CD8-positive, alpha-beta memory T cell (primary cell): ENCODE measurements around the gene NPBWR2. TPM values are rescaled to one million over a fixed set of nuclear protein-coding genes. Genes with fewer than 3 reads are reported as not detected.

ENCODE experiments used
- CTCF ChIA-PET: fragments of 350-600 bp; sonication (Branson Sonifier 250); formaldehyde crosslinking; loops from one replicate; lab custom pipeline; 2021; ENCODE audit warnings: antibody characterized with exemption; lab: Charles Lee
- POLR2A ChIA-PET: fragments of 350-600 bp; sonication (Branson Sonifier 250); formaldehyde crosslinking; loops from one replicate; lab custom pipeline; 2021; ENCODE audit warnings: antibody characterized with exemption; lab: Charles Lee
- DNase-seq, 5 donors: peaks; one replicate each; pipeline versions ENCODE4 v3.0.0 to v3.0.0-alpha.2; 2020 to 2022; ENCODE audit warnings: mixed read lengths in 1 of 5
- H3K27ac ChIP-seq: one replicate; pipeline ENCODE4 v1.7.0; 2013; ENCODE audit warnings: low read depth, mild to moderate bottlenecking, low read length, moderate library complexity
- H3K27me3 ChIP-seq: 2 replicates; pipeline ENCODE4 v1.7.0; 2013; ENCODE audit warnings: low read length, mild to moderate bottlenecking; ENCODE audit not compliant: insufficient read depth, poor library complexity, severe bottlenecking
- H3K36me3 ChIP-seq: 2 replicates; pipeline ENCODE4 v1.7.0; 2013; ENCODE audit warnings: mild to moderate bottlenecking, low read length, moderate library complexity; ENCODE audit not compliant: insufficient read depth
- H3K4me1 ChIP-seq: 2 replicates; pipeline ENCODE4 v1.7.0; 2013; ENCODE audit warnings: mild to moderate bottlenecking, low read length, moderate library complexity; ENCODE audit not compliant: insufficient read depth
- H3K4me3 ChIP-seq: 2 replicates; pipeline ENCODE4 v1.7.0; 2013; ENCODE audit warnings: mild to moderate bottlenecking, low read length
- H3K9me3 ChIP-seq: 2 replicates; pipeline ENCODE4 v1.7.0; 2013; ENCODE audit warnings: mild to moderate bottlenecking, low read length
- H3K27ac Mint-ChIP-seq, 8 donors: one replicate each; pipeline ENCODE4 v1.8.0; 2020 to 2021; ENCODE audit warnings: mixed read lengths in 8 of 8, mild to moderate bottlenecking in 6 of 8, inconsistent platforms in 3 of 8, moderate library complexity in 3 of 8
- H3K27me3 Mint-ChIP-seq, 2 donors: one replicate each; pipeline ENCODE4 v1.8.0; 2020 to 2021; ENCODE audit warnings: mixed read lengths in 2 of 2, mild to moderate bottlenecking in 1 of 2, moderate library complexity in 1 of 2
- H3K36me3 Mint-ChIP-seq, 3 donors: one replicate each; pipeline ENCODE4 v1.8.0; 2020 to 2021; ENCODE audit warnings: mixed read lengths in 3 of 3, inconsistent platforms in 1 of 3, mild to moderate bottlenecking in 1 of 3
- H3K4me1 Mint-ChIP-seq, 3 donors: one replicate each; pipeline ENCODE4 v1.8.0; 2020 to 2021; ENCODE audit warnings: mixed read lengths in 3 of 3, inconsistent platforms in 1 of 3, mild to moderate bottlenecking in 1 of 3
- H3K4me3 Mint-ChIP-seq, 7 donors: one replicate each; pipeline ENCODE4 v1.8.0; 2020 to 2021; ENCODE audit warnings: mixed read lengths in 7 of 7, mild to moderate bottlenecking in 6 of 7, moderate library complexity in 4 of 7, inconsistent platforms in 2 of 7
- H3K9me3 Mint-ChIP-seq, 5 donors: one replicate each; pipeline ENCODE4 v1.8.0; 2020 to 2022; ENCODE audit warnings: mixed read lengths in 5 of 5, mild to moderate bottlenecking in 3 of 5, moderate library complexity in 2 of 5, inconsistent platforms in 1 of 5
- polyA plus RNA-seq: library from polyadenylated mRNA; unstranded; fragments of 300-500 nt; fragmentation: Illumina TruSeq; gene quantifications from one replicate; pipeline ENCODE4 v1.2.3, GENCODE V29; 2021
- total RNA-seq, 2 experiments: library from RNA; stranded (reverse); gene quantifications; one replicate each; pipeline ENCODE4 v1.2.3, GENCODE V29; 2021

NPBWR2 gene
- total and polyA plus RNA-seq, 3 experiments from 2014 or later = not detected

DNA sequence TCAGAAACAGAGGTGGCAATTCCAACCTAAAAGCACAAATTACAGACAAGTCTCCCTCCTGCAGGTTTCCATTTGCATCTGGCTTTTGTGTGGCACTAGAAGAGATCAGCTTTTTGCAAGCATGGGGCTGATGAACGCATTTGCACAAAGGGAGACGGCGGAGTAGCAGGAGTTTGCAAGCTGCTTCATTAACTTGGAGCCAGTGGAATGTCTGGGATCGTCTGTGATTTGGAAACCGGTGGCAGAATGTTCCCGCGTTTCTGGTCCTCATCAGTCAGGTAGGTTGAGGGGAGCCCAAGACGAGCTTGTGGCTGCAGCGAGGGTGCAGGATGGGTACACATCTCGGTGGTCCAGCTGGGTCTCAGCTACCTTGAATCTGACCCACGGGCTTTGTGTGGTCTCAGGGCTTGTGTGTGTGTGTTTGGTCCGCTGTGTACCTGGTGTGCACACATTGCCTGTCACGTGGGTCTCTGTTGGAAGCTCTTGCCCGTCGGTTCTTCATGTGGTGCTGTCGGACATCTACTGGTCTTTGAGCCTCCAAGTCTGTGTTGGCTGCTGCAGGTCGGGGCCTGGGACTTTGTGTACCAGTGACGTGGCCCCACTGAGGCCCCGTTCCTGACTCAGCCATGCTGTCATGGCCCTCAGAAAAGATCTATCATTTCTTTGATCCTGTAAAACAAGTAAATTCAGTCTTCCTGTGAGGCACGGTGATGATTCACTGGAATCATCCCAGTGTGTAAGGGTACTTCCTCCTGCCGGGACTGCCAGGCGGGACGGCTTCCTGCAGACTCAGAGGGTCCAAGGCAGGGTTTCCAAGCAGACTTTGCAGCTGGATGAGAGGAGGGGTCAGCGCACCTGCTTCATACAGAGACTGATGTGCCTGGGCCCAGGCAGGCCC, 44.5 kb upstream of the NPBWR2 start:
- ChIA-PET POLR2A (no interaction called here), CTCF (no interaction called here)
- H3K4me1 Mint-ChIP-seq = no peaks in the 10 kb centered on the region
- no peaks in the 10 kb centered on the region for H3K27me3 ChIP-seq
- peaks cover 7 to 8% of the 10 kb centered on the region in 2 donors for H3K27me3 Mint-ChIP-seq
- H3K36me3 ChIP-seq = no peaks in the 10 kb centered on the region
- H3K4me1 ChIP-seq = no peaks in the 10 kb centered on the region
- H3K4me3 Mint-ChIP-seq = no peak overlapping the region
- peak overlapping the region in 1 of 8 donors; percentile 38 for H3K27ac Mint-ChIP-seq
- H3K4me3 ChIP-seq = no peak overlapping the region
- no peaks in the 10 kb centered on the region for H3K36me3 Mint-ChIP-seq
- H3K27ac ChIP-seq = no peak overlapping the region
- H3K9me3 ChIP-seq = no peaks in the 10 kb centered on the region
- H3K9me3 Mint-ChIP-seq = no peaks in the 10 kb centered on the region
- no peak for DNase-seq

DNA sequence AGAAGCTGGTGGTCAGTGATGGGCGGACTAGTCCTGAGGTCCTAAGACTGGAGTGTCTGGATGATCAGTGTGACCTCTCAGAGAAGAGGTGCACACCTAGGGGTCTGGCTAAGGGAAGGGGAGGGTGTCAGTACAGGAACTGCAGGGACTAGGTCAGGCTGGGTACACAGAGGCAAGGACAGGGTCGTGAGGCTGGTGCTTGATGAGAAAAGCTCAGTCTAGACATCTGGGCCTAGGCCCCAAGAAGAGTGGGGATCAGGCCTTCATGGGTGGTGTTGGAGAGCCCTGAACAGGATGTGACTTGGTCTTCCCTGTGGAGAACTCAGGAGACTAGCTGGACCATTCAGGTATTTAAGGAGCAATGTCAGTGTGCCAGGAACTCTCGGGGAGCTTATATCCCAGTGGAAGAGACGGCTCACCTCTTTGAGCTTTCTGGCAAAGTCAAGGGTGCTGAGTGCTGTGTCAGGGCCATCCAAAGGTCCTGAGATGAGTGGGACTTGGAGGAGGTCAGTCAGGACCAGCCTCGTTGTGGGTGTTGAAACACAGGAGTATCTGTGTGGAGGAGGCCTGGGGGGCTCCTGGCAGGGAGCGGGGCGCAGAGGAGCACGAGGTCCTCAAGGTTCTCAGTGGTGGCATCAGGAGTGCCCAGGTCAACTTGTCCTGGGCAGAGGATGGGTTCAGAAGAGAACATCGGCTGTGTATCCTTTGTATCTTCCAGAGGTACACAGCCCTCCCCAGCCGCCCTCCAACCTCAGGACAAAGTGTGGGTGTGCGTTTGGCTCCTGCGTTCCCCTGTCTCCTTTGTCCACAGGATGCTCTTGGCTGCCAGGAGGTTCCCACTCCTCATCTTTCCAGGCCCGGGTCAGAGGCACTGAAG, 43.6 kb upstream of the NPBWR2 start:
- no peak for DNase-seq
- POLR2A ChIA-PET = no interaction called here
- H3K27me3 Mint-ChIP-seq = peaks cover 7 to 8% of the 10 kb centered on the region in 2 donors
- no peaks in the 10 kb centered on the region for H3K36me3 ChIP-seq
- H3K4me1 ChIP-seq = no peaks in the 10 kb centered on the region
- H3K9me3 ChIP-seq = no peaks in the 10 kb centered on the region
- no peaks in the 10 kb centered on the region for H3K4me1 Mint-ChIP-seq
- CTCF ChIA-PET = no interaction called here
- no peaks in the 10 kb centered on the region for H3K9me3 Mint-ChIP-seq
- peak overlapping the region in 1 of 8 donors; percentile 39 for H3K27ac Mint-ChIP-seq
- H3K36me3 Mint-ChIP-seq = no peaks in the 10 kb centered on the region
- no peaks in the 10 kb centered on the region for H3K27me3 ChIP-seq
- H3K4me3 ChIP-seq = no peak overlapping the region
- H3K27ac ChIP-seq = no peak overlapping the region
- H3K4me3 Mint-ChIP-seq = no peak overlapping the region

GRCh38 chr20:64149809-64150560, 42.6 kb upstream of the NPBWR2 start:
- peaks cover 0 to 4% (median 3%) of the 10 kb centered on the region in 5 donors for H3K9me3 Mint-ChIP-seq
- DNase-seq = no peak
- no peaks in the 10 kb centered on the region for H3K4me1 ChIP-seq
- H3K27me3 Mint-ChIP-seq = peaks cover 6 to 8% of the 10 kb centered on the region in 2 donors
- POLR2A ChIA-PET = no interaction called here
- H3K36me3 Mint-ChIP-seq = no peaks in the 10 kb centered on the region
- no peak overlapping the region for H3K27ac ChIP-seq
- no peaks in the 10 kb centered on the region for H3K4me1 Mint-ChIP-seq
- H3K4me3 ChIP-seq = no peak overlapping the region
- H3K27me3 ChIP-seq = no peaks in the 10 kb centered on the region
- CTCF ChIA-PET = no interaction called here
- H3K27ac Mint-ChIP-seq = peak overlapping the region in 1 of 8 donors; percentile 51
- H3K9me3 ChIP-seq = no peaks in the 10 kb centered on the region
- H3K4me3 Mint-ChIP-seq = no peak overlapping the region
- no peaks in the 10 kb centered on the region for H3K36me3 ChIP-seq

DNA sequence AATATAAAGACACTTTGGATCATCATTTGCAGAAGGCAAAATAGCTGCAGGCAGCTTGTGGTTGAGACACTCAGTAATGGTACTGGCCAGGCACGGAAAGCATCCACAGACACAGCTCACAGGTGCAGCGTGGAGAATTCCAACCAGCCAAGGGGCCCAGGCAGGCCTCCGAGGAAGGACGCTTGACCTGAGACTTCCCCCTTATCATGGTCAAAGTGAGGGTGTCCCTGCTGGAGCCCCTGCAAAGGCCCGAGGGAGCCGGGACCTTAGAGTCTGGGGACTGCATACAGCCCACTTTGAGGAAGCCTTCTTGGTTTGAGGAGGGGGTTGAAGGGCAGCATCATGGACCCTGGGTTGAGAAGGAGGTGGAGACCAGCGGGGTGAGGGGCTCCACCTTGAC, 41.8 kb upstream of the NPBWR2 start:
- H3K4me1 Mint-ChIP-seq = no peaks in the 10 kb centered on the region
- POLR2A ChIA-PET = no interaction called here

GRCh38 chr20:64148581-64148980, 41.2 kb upstream of the NPBWR2 start:
- no peaks in the 10 kb centered on the region for H3K36me3 ChIP-seq
- H3K9me3 Mint-ChIP-seq = peaks cover 0 to 11% (median 7%) of the 10 kb centered on the region in 5 donors
- H3K36me3 Mint-ChIP-seq = no peaks in the 10 kb centered on the region
- no peak overlapping the region for H3K27ac Mint-ChIP-seq
- ChIA-PET CTCF (no interaction called here), POLR2A (no interaction called here)
- no peak overlapping the region for H3K27ac ChIP-seq
- H3K27me3 Mint-ChIP-seq = peaks cover 6 to 7% of the 10 kb centered on the region in 2 donors
- no peak overlapping the region for H3K4me3 ChIP-seq
- no peaks in the 10 kb centered on the region for H3K9me3 ChIP-seq
- no peak for DNase-seq
- H3K4me3 Mint-ChIP-seq = no peak overlapping the region
- no peaks in the 10 kb centered on the region for H3K4me1 Mint-ChIP-seq
- H3K4me1 ChIP-seq = no peaks in the 10 kb centered on the region
- no peaks in the 10 kb centered on the region for H3K27me3 ChIP-seq

More for the DNA sequence above, 41.8 kb upstream of the NPBWR2 start:
- H3K4me3 Mint-ChIP-seq = no peak overlapping the region
- H3K27ac ChIP-seq = no peak overlapping the region
- no peak overlapping the region for H3K4me3 ChIP-seq
- no peaks in the 10 kb centered on the region for H3K9me3 ChIP-seq
- no peaks in the 10 kb centered on the region for H3K27me3 ChIP-seq
- CTCF ChIA-PET = no interaction called here
- H3K27ac Mint-ChIP-seq = no peak overlapping the region
- DNase-seq = no peak
- no peaks in the 10 kb centered on the region for H3K36me3 ChIP-seq
- H3K9me3 Mint-ChIP-seq = peaks cover 0 to 11% (median 6%) of the 10 kb centered on the region in 5 donors
- peaks cover 6 to 8% of the 10 kb centered on the region in 2 donors for H3K27me3 Mint-ChIP-seq
- no peaks in the 10 kb centered on the region for H3K36me3 Mint-ChIP-seq
- H3K4me1 ChIP-seq = no peaks in the 10 kb centered on the region

DNA sequence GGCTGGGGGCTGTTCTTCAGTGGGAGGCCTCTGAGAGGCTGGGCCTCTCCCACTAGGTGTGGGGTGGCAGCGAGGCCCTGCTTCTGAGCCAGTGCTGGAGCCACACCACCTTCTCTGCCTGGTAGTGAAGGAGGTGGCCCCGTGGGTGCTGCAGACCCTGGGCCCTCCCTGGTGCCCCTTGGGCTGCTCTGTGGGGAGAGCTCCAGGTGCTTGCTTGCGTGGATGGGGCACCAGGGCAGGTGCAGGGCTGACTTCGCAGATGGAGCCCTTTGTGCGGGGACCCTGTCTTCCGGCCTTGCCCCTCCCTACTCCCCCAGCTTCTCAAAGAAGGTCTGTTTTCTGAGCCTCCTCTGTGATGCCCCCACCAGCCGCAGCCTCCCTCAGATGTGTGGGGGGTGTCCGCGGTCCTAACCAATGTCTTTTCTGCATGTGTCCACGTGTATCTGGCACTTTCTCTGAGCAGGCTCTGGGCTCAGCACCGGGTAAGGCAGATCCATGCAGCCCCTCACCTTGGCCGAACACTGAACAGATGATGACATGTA, 39.6 kb upstream of the NPBWR2 start:
- CTCF ChIA-PET = no interaction called here
- H3K4me3 ChIP-seq = no peak overlapping the region
- Mint-ChIP-seq H3K27ac (no peak overlapping the region), H3K9me3 (peaks cover 0 to 11% (median 7%) of the 10 kb centered on the region in 5 donors), H3K36me3 (no peaks in the 10 kb centered on the region), H3K4me1 (no peaks in the 10 kb centered on the region), H3K27me3 (peaks cover 9 to 13% of the 10 kb centered on the region in 2 donors), H3K4me3 (no peak overlapping the region)
- H3K9me3 ChIP-seq = no peaks in the 10 kb centered on the region
- DNase-seq = no peak
- POLR2A ChIA-PET = no interaction called here
- H3K4me1 ChIP-seq = no peaks in the 10 kb centered on the region
- no peaks in the 10 kb centered on the region for H3K36me3 ChIP-seq
- no peaks in the 10 kb centered on the region for H3K27me3 ChIP-seq
- no peak overlapping the region for H3K27ac ChIP-seq

- no peaks in the 10 kb centered on the region for H3K4me1 Mint-ChIP-seq
- DNase-seq = no peak
- ChIA-PET POLR2A (no interaction called here), CTCF (no interaction called here)
- H3K27ac Mint-ChIP-seq = no peak overlapping the region
- Histone ChIP-seq H3K36me3 (no peaks in the 10 kb centered on the region), H3K27ac (no peak overlapping the region), H3K9me3 (no peaks in the 10 kb centered on the region), H3K4me3 (no peak overlapping the region), H3K27me3 (no peaks in the 10 kb centered on the region), H3K4me1 (no peaks in the 10 kb centered on the region)
- peaks cover 9 to 13% of the 10 kb centered on the region in 2 donors for H3K27me3 Mint-ChIP-seq
- peaks cover 0 to 11% (median 7%) of the 10 kb centered on the region in 5 donors for H3K9me3 Mint-ChIP-seq
- H3K4me3 Mint-ChIP-seq = no peak overlapping the region
- H3K36me3 Mint-ChIP-seq = no peaks in the 10 kb centered on the region
Measured at GRCh38 chr20:64146301-64146935, 39.1 kb upstream of the NPBWR2 start.
